ENCODE results near the gene EIF2D.

Gene EIF2D

GRCh38 chr1:206612129-206612876 is at the start of gene EIF2D:
Gene EIF2D (minus strand): TSS chr1:206612465. CDS start chr1:206612342, 123 bp downstream.
- Histone ChIP-seq H3K9me3 (ENCODE audit: control insufficient read depth, insufficient read depth, low read depth, low read length) (no peaks in the 10 kb centered on the region), H3K36me3 (ENCODE audit: control insufficient read depth, insufficient read depth, low read length) (peaks cover 5% of the 10 kb centered on the region)

GRCh38 chr1:206661161-206661820 is 49.0 kb upstream of the EIF2D start:
- Histone ChIP-seq H3K9ac (ENCODE audit: low read length) (no peak overlapping the region), H3K27ac (ENCODE audit: low read depth, low read length) (no peak overlapping the region), H3K4me1 (ENCODE audit: control insufficient read depth, insufficient read depth, low read length) (peaks cover 27% of the 10 kb centered on the region), H3K27me3 (ENCODE audit: control insufficient read depth, insufficient read depth, low read length) (peaks cover 51% of the 10 kb centered on the region), H3K9me3 (ENCODE audit: control insufficient read depth, insufficient read depth, low read depth, low read length) (no peaks in the 10 kb centered on the region), H3K36me3 (ENCODE audit: control insufficient read depth, insufficient read depth, low read length) (no peaks in the 10 kb centered on the region), H3K4me3 (ENCODE audit: low read depth, low read length) (no peak overlapping the region)

More at GRCh38 chr1:206612129-206612876, at the start of gene EIF2D:
- 0 out of 2 replicates have a peak, but pooled peaks cover 4% of the 10 kb centered on the region for H3K4me1 ChIP-seq (ENCODE audit: control insufficient read depth, insufficient read depth, low read length)
- H3K27me3 ChIP-seq (ENCODE audit: control insufficient read depth, insufficient read depth, low read length), result no peaks in the 10 kb centered on the region
- H3K4me3 ChIP-seq (ENCODE audit: low read depth, low read length), result peak within 1 kb of the TSS; percentile 89
- peak within 1 kb of the TSS; percentile 92 for H3K9ac ChIP-seq (ENCODE audit: low read length)
- peak within 1 kb of the TSS; percentile 86 for H3K27ac ChIP-seq (ENCODE audit: low read depth, low read length)

- H3K4me1 ChIP-seq (ENCODE audit: control insufficient read depth, insufficient read depth, low read length), result peaks cover 27% of the 10 kb centered on the region
- H3K27me3 ChIP-seq (ENCODE audit: control insufficient read depth, insufficient read depth, low read length), result peaks cover 51% of the 10 kb centered on the region
- H3K9ac ChIP-seq (ENCODE audit: low read length), result no peak overlapping the region
- no peak overlapping the region for H3K27ac ChIP-seq (ENCODE audit: low read depth, low read length)
- no peaks in the 10 kb centered on the region for H3K9me3 ChIP-seq (ENCODE audit: control insufficient read depth, insufficient read depth, low read depth, low read length)
- no peak overlapping the region for H3K4me3 ChIP-seq (ENCODE audit: low read depth, low read length)
- no peaks in the 10 kb centered on the region for H3K36me3 ChIP-seq (ENCODE audit: control insufficient read depth, insufficient read depth, low read length)
These were observed 47.9 kb upstream of the EIF2D start for GRCh38 chr1:206660136-206660535.

- H3K36me3 ChIP-seq (ENCODE audit: control insufficient read depth, insufficient read depth, low read length), result no peaks in the 10 kb centered on the region
- H3K9me3 ChIP-seq (ENCODE audit: control insufficient read depth, insufficient read depth, low read depth, low read length), result no peaks in the 10 kb centered on the region
- H3K27me3 ChIP-seq (ENCODE audit: control insufficient read depth, insufficient read depth, low read length), result peaks cover 49% of the 10 kb centered on the region
- peak overlapping the region; percentile 60 for H3K4me3 ChIP-seq (ENCODE audit: low read depth, low read length)
- no peak overlapping the region for H3K27ac ChIP-seq (ENCODE audit: low read depth, low read length)
- H3K4me1 ChIP-seq (ENCODE audit: control insufficient read depth, insufficient read depth, low read length), result peaks cover 26% of the 10 kb centered on the region
- no peak overlapping the region for H3K9ac ChIP-seq (ENCODE audit: low read length)
These were observed 46.7 kb upstream of the EIF2D start for GRCh38 chr1:206658981-206659273.

- Histone ChIP-seq H3K27me3 (ENCODE audit: control insufficient read depth, insufficient read depth, low read length) (peaks cover 44% of the 10 kb centered on the region), H3K9me3 (ENCODE audit: control insufficient read depth, insufficient read depth, low read depth, low read length) (no peaks in the 10 kb centered on the region), H3K27ac (ENCODE audit: low read depth, low read length) (no peak overlapping the region), H3K4me1 (ENCODE audit: control insufficient read depth, insufficient read depth, low read length) (peaks cover 21% of the 10 kb centered on the region), H3K9ac (ENCODE audit: low read length) (no peak overlapping the region), H3K4me3 (ENCODE audit: low read depth, low read length) (peak overlapping the region; percentile 60), H3K36me3 (ENCODE audit: control insufficient read depth, insufficient read depth, low read length) (no peaks in the 10 kb centered on the region)
These were observed 46.2 kb upstream of the EIF2D start for GRCh38 chr1:206658264-206658980.

GRCh38 chr1:206657751-206658150 is 45.5 kb upstream of the EIF2D start:
- Histone ChIP-seq H3K27ac (ENCODE audit: low read depth, low read length) (no peak overlapping the region), H3K9me3 (ENCODE audit: control insufficient read depth, insufficient read depth, low read depth, low read length) (no peaks in the 10 kb centered on the region), H3K9ac (ENCODE audit: low read length) (no peak overlapping the region), H3K4me3 (ENCODE audit: low read depth, low read length) (peak overlapping the region; percentile 60), H3K27me3 (ENCODE audit: control insufficient read depth, insufficient read depth, low read length) (peaks cover 38% of the 10 kb centered on the region), H3K36me3 (ENCODE audit: control insufficient read depth, insufficient read depth, low read length) (no peaks in the 10 kb centered on the region), H3K4me1 (ENCODE audit: control insufficient read depth, insufficient read depth, low read length) (peaks cover 19% of the 10 kb centered on the region)

GRCh38 chr1:206656936-206657335 is 44.7 kb upstream of the EIF2D start:
- Histone ChIP-seq H3K9me3 (ENCODE audit: control insufficient read depth, insufficient read depth, low read depth, low read length) (no peaks in the 10 kb centered on the region), H3K9ac (ENCODE audit: low read length) (no peak overlapping the region), H3K27ac (ENCODE audit: low read depth, low read length) (no peak overlapping the region), H3K4me1 (ENCODE audit: control insufficient read depth, insufficient read depth, low read length) (peaks cover 19% of the 10 kb centered on the region), H3K36me3 (ENCODE audit: control insufficient read depth, insufficient read depth, low read length) (no peaks in the 10 kb centered on the region), H3K27me3 (ENCODE audit: control insufficient read depth, insufficient read depth, low read length) (peaks cover 30% of the 10 kb centered on the region), H3K4me3 (ENCODE audit: low read depth, low read length) (no peak overlapping the region)

- H3K9me3 ChIP-seq (ENCODE audit: control insufficient read depth, insufficient read depth, low read depth, low read length), result no peaks in the 10 kb centered on the region
- H3K36me3 ChIP-seq (ENCODE audit: control insufficient read depth, insufficient read depth, low read length), result no peaks in the 10 kb centered on the region
- H3K27me3 ChIP-seq (ENCODE audit: control insufficient read depth, insufficient read depth, low read length), result peaks cover 30% of the 10 kb centered on the region
- no peak overlapping the region for H3K4me3 ChIP-seq (ENCODE audit: low read depth, low read length)
- peaks cover 19% of the 10 kb centered on the region for H3K4me1 ChIP-seq (ENCODE audit: control insufficient read depth, insufficient read depth, low read length)
- H3K27ac ChIP-seq (ENCODE audit: low read depth, low read length), result no peak overlapping the region
- no peak overlapping the region for H3K9ac ChIP-seq (ENCODE audit: low read length)
These were observed 43.2 kb upstream of the EIF2D start for GRCh38 chr1:206655471-206655882.

- Histone ChIP-seq H3K9me3 (ENCODE audit: control insufficient read depth, insufficient read depth, low read depth, low read length) (no peaks in the 10 kb centered on the region), H3K36me3 (ENCODE audit: control insufficient read depth, insufficient read depth, low read length) (no peaks in the 10 kb centered on the region), H3K4me3 (ENCODE audit: low read depth, low read length) (no peak overlapping the region), H3K27ac (ENCODE audit: low read depth, low read length) (no peak overlapping the region), H3K27me3 (ENCODE audit: control insufficient read depth, insufficient read depth, low read length) (peaks cover 27% of the 10 kb centered on the region), H3K4me1 (ENCODE audit: control insufficient read depth, insufficient read depth, low read length) (peaks cover 19% of the 10 kb centered on the region), H3K9ac (ENCODE audit: low read length) (no peak overlapping the region)
These were observed 42.6 kb upstream of the EIF2D start for GRCh38 chr1:206654828-206655227.

GRCh38 chr1:206653715-206654459 is 41.6 kb upstream of the EIF2D start:
- Histone ChIP-seq H3K9ac (ENCODE audit: low read length) (no peak overlapping the region), H3K36me3 (ENCODE audit: control insufficient read depth, insufficient read depth, low read length) (no peaks in the 10 kb centered on the region)

More at GRCh38 chr1:206653715-206654459, 41.6 kb upstream of the EIF2D start:
- Histone ChIP-seq H3K4me3 (ENCODE audit: low read depth, low read length) (no peak overlapping the region), H3K27me3 (ENCODE audit: control insufficient read depth, insufficient read depth, low read length) (peaks cover 19% of the 10 kb centered on the region), H3K4me1 (ENCODE audit: control insufficient read depth, insufficient read depth, low read length) (peaks cover 13% of the 10 kb centered on the region), H3K9me3 (ENCODE audit: control insufficient read depth, insufficient read depth, low read depth, low read length) (no peaks in the 10 kb centered on the region), H3K27ac (ENCODE audit: low read depth, low read length) (no peak overlapping the region)
